UCSD-AML1 (cell line): ENCODE measurements around the gene ARHGAP15.
"Not testable (repeated sequence)": the region's sequence is repeated elsewhere in the genome, so short reads cannot be mapped to it uniquely, and the experiment has no call there.

ENCODE experiments used
- DNase-seq: peaks from one replicate; lab custom pipeline; 2025; ENCODE audit not compliant: unreplicated experiment; lab: John Stamatoyannopoulos, UW

Gene ARHGAP15

GRCh38 chr2:143128681-143129580 lies at the start of gene ARHGAP15:
TSS of gene ARHGAP15 (plus strand) at chr2:143129419.
- peak; percentile 73 for DNase-seq

DNA sequence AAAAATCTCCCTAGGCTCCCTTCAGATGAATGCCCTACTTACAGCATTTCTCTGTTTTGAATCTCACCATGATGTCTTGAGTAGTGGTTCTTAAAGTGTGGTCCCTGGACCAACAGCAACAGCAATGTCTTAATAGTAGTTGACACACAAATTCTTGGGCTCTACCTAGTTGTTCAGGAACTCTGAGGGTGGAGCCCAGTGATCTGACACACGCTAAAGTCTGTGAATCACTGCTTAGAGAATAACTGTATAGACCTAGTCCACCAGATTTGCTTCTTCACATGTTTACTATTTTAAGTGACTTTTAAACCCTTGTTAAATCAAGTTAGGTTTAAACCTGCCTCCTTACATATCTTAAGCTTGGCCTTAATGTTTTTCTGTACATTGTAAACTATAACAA lies 47.6 kb upstream of the ARHGAP15 start:
- DNase-seq, result no peak

DNA sequence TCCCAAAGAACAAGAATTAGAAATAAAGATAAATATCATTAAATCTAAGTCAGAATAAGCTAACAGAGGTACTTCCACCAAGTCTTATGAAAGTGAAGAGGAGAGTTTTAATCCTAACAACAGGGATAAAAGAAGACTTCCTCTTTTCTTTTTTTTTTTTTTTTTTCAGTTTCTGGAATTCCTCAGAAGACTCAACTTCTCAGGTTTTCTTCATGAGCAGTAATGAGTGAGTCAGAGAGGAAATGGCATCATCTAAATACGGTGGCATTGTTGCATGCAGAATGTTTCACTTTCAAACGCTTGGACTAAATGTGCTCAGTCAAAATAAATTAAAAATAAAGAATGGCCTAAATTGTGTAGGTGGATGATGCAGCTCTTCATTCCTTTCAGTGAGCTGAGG lies 45.6 kb upstream of the ARHGAP15 start:
- no peak for DNase-seq

DNA sequence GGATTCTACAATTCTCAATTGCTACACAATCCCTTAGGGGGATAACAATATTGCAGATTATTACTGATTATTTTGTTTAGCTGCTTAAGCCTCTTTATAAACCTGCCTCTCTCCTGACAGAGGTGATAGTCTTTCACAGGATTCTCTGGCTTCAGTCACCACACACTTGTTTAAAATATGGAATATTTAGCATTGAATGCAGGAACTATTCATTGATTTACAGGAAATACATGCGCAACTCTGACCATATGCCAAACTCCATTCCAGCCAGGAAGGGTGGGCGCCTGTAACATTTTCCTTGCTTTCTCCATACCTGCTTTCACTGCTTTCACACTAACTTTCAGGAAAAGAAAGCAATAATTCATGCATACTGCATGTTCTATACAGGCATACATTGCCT lies 44.8 kb upstream of the ARHGAP15 start:
- DNase-seq, result no peak

- no peak for DNase-seq
Observed at GRCh38 chr2:143085125-143085784, 44.0 kb upstream of the ARHGAP15 start.

- DNase-seq, result no peak
Observed at GRCh38 chr2:143087033-143087432, 42.2 kb upstream of the ARHGAP15 start.

GRCh38 chr2:143088388-143088787 lies 40.8 kb upstream of the ARHGAP15 start:
- DNase-seq, result no peak

- not testable (repeated sequence) for DNase-seq
Observed at GRCh38 chr2:143089520-143089919, 39.7 kb upstream of the ARHGAP15 start.

GRCh38 chr2:143110758-143111428 lies 18.3 kb upstream of the ARHGAP15 start:
- DNase-seq, result peak; percentile 52

DNA sequence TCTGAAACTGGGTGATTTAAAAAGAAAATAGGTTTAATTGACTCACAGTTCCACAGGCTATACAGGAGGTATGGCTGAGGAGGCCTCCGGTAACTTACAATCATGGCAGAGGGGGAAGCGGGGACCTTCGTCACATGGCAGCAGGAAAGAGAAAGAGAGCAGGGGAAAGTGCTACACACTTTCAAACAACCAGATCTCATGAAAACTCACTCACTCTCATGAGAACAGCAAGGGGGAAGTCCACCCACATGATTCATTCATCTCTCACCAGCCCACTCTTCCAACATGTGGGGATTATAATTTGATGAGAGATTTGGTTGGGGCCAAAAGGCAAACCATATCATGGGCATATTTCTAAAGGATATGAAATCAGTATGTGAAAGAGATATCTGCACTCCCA lies 12.0 kb upstream of the ARHGAP15 start:
- DNase-seq, result no peak

GRCh38 chr2:143121079-143121478 lies 8.1 kb upstream of the ARHGAP15 start:
- no peak for DNase-seq

DNA sequence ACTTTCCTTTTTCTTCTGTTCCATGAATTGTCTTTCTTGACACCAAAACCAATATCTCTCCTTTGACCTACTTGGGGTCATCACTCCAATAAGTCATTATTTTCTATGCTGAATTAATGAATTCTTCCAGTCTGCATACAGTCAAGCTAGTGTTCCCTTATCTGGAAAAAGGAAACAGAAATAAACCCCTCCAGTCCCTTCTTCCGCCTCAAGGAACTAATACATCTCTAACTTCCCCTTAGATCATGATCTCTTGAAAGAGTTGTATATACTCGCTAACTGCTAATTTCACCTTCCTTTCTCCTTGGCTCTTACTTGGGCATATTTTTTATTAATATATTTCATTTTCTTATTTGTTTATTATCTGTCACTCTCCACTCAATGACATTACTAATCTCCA lies 7.3 kb upstream of the ARHGAP15 start:
- DNase-seq, result no peak

GRCh38 chr2:143123911-143124310 lies 5.3 kb upstream of the ARHGAP15 start:
- peak; percentile 8 for DNase-seq

DNA sequence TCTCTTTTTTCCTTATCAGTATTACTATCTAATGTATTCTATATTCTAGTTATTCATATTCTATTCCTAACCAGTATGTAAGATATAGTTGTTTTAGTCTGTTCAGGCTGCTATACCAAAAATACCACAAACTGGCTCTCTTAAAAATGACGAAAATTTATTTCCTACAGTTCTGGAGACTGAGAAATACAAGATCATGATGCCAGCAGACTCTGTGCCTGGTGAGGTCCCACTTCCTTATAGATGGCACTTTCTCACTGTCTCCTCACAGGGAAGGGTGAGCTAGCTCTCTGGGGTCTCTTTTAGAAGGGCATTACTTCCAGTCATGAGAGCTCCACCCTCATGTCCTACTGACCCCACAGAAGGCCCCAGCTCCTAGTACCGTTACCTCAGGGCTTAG lies 4.8 kb upstream of the ARHGAP15 start:
- DNase-seq, result no peak

- DNase-seq, result no peak
Observed at GRCh38 chr2:143125717-143126116, 3.5 kb upstream of the ARHGAP15 start.

- DNase-seq, result peak; percentile 14
Observed at GRCh38 chr2:143132355-143132754, 3.1 kb downstream of the ARHGAP15 start.

DNA sequence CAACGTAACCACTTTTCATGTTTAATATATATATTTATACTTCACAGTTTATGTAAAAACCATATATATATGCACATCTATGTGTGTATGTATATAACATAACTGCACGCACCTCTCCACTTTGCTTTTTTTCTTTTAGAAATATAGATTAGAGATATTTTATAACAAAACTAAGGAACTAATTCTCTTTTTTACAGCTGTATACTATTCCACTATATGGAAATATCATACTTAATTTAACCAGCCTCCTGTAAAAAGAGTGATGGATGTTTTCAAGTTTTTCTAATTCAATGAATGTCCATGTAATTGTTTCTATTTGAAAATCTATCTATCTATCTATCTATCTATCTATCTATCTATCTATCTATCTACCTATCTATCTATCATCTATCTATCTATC lies 4.6 kb downstream of the ARHGAP15 start:
- no peak for DNase-seq

DNA sequence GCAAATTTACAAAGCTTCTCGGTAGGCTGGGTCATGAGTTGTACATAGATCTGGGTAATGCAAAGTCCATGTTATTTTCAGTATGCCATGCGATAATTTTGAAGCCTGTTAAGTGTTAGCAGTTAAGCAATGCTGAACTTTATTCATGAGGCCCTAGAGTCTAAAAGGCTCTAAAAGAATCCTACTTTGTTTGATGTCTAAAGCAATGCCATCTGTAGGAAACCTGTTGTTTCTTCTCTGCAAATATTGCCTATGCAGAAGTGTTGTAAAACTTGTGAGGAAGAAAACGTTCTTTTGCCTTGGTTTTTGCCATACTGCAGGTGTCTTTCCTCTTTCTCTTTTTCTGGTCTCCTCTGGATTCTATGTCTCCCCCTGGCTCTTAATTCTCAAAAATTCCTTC lies 9.1 kb downstream of the ARHGAP15 start:
- no peak for DNase-seq

- no peak for DNase-seq
Observed at GRCh38 chr2:143139835-143140393, 10.7 kb downstream of the ARHGAP15 start.

GRCh38 chr2:143140864-143141661 lies 11.8 kb downstream of the ARHGAP15 start:
- peak; percentile 11 for DNase-seq

DNA sequence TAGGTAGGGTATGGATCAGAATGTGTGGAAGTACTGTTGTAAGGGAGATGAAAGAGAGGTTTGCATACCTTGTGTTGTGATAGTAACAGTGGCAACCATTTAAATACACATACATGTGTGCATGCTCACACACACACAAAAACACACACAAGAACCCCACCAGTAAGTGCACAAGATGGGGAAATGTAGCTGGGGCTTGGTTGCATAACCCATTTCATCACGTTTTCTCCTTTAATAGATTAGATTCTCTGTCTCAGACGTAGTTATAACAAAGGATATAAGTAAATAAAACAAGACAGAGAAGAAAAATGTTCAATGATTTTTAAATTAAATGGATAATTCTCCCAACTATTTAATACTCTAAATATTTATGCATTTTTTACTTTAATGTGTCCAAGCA lies 13.4 kb downstream of the ARHGAP15 start:
- no peak for DNase-seq
